HUES6 (cell line): ENCODE data around the gene CLASP2.
A peak's percentile ranks its signal among the peaks of the same experiment; 100 is the strongest.

Source experiments
- H3K27ac ChIP-seq: 2 replicates; pipeline ENCODE4 v1.7.0; 2013; ENCODE audit warnings: low read depth, mild to moderate bottlenecking, low read length, inconsistent platforms
- H3K27me3 ChIP-seq: 2 replicates; pipeline ENCODE4 v1.6.1; 2013; ENCODE audit warnings: low read length; ENCODE audit not compliant: control insufficient read depth, insufficient read depth
- H3K36me3 ChIP-seq: 2 replicates; pipeline ENCODE4 v1.6.1; 2013; ENCODE audit warnings: low read length; ENCODE audit not compliant: control insufficient read depth, insufficient read depth
- H3K4me1 ChIP-seq: 2 replicates; pipeline ENCODE4 v1.6.1; 2013; ENCODE audit warnings: low read length; ENCODE audit not compliant: control insufficient read depth, insufficient read depth
- H3K4me3 ChIP-seq: 2 replicates; pipeline ENCODE4 v1.5.1; 2013; ENCODE audit warnings: low read depth, low read length
- H3K9ac ChIP-seq: one replicate; pipeline ENCODE4 v1.6.1; 2013; ENCODE audit warnings: mild to moderate bottlenecking, low read length
- H3K9me3 ChIP-seq: 2 replicates; pipeline ENCODE4 v1.6.1; 2013; ENCODE audit warnings: low read depth, low read length; ENCODE audit not compliant: control insufficient read depth, insufficient read depth

CLASP2 gene

DNA sequence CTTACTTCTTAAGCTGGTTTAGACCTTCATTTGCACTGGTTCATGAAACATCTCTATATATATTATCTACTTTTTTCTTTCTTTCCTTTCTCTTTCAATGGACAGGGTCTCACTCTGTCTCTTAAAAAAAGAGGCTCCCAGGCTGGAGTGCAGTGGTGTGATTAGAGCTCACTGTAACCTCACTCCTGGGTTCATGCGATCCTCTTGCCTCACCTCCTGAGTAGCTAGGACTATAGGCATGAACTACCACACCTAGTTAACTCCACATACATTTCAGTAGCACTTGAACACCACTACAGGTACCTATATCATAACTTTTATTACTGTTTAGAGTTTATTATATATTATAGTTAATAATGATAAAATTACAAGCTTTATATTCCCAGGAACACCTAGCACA lies 160.8 kb downstream of the CLASP2 start:
- no peaks in the 10 kb centered on the region for H3K9me3 ChIP-seq
- H3K36me3 ChIP-seq, result peaks cover 20% of the 10 kb centered on the region
- no peak overlapping the region for H3K27ac ChIP-seq
- H3K27me3 ChIP-seq, result no peaks in the 10 kb centered on the region
- H3K4me3 ChIP-seq, result no peak overlapping the region
- H3K4me1 ChIP-seq, result peaks cover 24% of the 10 kb centered on the region
- H3K9ac ChIP-seq, result no peak overlapping the region

DNA sequence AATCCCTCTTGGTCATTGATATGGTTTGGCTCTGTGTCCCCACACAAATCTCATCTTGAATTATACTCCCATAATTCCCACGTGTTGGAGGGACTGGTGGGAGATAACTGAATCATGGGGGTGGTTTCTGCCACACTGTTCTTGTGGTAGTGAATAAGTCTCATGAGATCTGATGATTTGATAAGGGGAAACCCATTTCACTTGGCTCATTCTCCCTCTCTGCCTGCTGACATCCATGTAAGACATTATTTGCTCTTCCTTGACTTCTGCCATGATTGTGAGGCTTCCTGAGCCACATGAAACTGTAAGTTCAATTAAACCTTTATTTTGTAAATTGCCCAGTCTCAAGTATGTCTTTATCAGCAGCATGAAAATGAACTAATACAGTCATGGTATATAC lies 171.0 kb downstream of the CLASP2 start:
- Histone ChIP-seq H3K36me3 (peaks cover 63% of the 10 kb centered on the region), H3K27ac (no peak overlapping the region), H3K4me3 (no peak overlapping the region)

DNA sequence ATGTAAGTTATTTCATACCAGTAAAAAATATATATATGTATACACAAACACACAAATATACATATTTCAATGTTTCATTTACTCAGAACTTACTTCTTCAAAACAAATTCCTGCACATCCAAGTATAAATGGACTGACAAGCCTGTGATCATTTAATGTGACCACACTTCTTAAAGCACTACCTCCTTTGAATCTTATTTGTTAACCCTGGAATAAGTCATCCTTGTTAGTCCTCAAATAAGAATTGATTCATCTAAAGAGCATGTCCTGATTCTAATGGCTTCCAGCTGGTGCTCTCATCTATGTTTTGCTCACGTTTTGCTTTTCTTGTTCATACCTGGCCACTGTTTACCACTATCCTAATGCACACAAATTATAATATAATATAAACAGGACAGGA lies 173.9 kb downstream of the CLASP2 start:
- Histone ChIP-seq H3K9ac (no peak overlapping the region), H3K27me3 (no peaks in the 10 kb centered on the region), H3K27ac (no peak overlapping the region), H3K36me3 (peaks cover 57% of the 10 kb centered on the region), H3K4me3 (no peak overlapping the region), H3K9me3 (peaks cover 5% of the 10 kb centered on the region; the same call in 1 of the 2 replicates), H3K4me1 (no peaks in the 10 kb centered on the region)

More for the DNA sequence above, 171.0 kb downstream of the CLASP2 start:
- Histone ChIP-seq H3K27me3 (no peaks in the 10 kb centered on the region), H3K9ac (no peak overlapping the region), H3K4me1 (no peaks in the 10 kb centered on the region), H3K9me3 (peaks cover 5% of the 10 kb centered on the region; the same call in 1 of the 2 replicates)

DNA sequence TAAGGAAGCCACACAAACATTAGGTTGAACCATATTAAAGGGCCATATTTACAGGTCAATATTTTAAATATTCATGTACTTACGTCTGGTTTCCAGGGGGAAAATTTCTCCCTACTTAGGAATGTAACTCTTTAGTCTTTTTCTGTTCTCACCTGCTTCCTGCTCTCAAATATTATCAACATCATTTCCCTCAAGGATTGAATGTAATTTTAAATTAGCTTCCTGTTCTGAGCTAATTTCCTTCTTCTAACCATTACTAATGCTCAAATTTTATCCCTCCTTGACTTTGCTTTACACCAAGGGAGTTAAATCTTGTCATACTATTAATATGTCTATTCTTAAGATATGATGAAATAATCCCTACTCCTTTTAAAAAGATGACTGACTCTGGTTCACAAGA lies 174.5 kb downstream of the CLASP2 start:
- Histone ChIP-seq H3K27me3 (no peaks in the 10 kb centered on the region), H3K4me3 (no peak overlapping the region), H3K27ac (no peak overlapping the region), H3K9ac (no peak overlapping the region), H3K4me1 (no peaks in the 10 kb centered on the region), H3K9me3 (peaks cover 5% of the 10 kb centered on the region; the same call in 1 of the 2 replicates), H3K36me3 (peaks cover 56% of the 10 kb centered on the region)

DNA sequence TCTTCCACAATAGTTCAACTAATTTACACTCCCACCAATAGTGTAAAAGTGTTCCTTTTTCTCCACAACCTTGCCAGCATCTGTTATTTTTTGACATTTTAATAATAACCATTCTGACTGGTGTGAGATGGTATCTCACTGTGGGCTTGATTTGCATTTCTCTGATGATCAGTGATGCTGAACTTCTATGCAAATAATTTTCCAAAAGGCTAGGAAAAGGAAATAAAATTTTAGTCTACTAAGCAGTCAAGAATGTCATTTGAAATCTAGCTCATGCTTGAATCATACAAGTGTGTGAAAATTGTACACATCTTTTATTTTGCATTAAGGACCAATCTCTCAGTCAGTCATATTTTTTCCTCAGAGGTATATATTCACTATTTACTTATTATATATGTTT lies 176.1 kb downstream of the CLASP2 start:
- no peak overlapping the region for H3K4me3 ChIP-seq
- peaks cover 62% of the 10 kb centered on the region for H3K36me3 ChIP-seq
- H3K4me1 ChIP-seq, result no peaks in the 10 kb centered on the region
- no peaks in the 10 kb centered on the region for H3K27me3 ChIP-seq
- H3K9me3 ChIP-seq, result no peaks in the 10 kb centered on the region
- no peak overlapping the region for H3K27ac ChIP-seq
- no peak overlapping the region for H3K9ac ChIP-seq

DNA sequence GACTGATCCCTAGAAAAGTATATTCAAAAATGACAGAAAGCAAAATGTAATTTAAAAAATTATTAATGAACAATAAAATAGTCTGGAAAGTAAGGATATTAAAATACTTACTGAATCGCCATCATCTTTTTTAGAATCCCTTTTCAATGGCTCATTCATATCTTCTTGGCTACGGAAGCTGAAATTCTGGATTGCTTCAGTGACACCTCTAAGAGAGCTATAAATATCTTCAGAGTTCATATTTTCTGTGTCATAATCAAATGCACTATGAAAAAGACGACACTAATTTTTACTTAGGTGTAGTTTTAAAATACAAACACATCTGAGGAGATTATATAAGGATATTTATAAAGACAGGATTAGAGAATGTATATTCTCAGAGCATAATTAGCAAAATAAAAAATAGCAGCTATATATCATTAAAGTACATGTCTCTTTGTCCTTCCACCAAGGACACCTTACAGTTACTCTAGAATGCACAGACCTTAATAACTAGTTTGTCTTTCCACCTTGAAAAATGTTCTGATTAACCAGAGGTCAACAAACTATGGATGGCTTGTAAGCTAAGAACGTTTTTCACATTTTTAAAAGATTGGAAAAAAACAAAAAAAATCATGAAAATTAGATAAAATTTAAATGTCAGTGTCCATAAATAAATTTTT lies 179.2 kb downstream of the CLASP2 start:
- peaks cover 69% of the 10 kb centered on the region for H3K36me3 ChIP-seq
- no peak overlapping the region for H3K9ac ChIP-seq
- H3K9me3 ChIP-seq, result no peaks in the 10 kb centered on the region
- no peaks in the 10 kb centered on the region for H3K27me3 ChIP-seq
- no peaks in the 10 kb centered on the region for H3K4me1 ChIP-seq
- no peak overlapping the region for H3K4me3 ChIP-seq
- no peak overlapping the region for H3K27ac ChIP-seq

DNA sequence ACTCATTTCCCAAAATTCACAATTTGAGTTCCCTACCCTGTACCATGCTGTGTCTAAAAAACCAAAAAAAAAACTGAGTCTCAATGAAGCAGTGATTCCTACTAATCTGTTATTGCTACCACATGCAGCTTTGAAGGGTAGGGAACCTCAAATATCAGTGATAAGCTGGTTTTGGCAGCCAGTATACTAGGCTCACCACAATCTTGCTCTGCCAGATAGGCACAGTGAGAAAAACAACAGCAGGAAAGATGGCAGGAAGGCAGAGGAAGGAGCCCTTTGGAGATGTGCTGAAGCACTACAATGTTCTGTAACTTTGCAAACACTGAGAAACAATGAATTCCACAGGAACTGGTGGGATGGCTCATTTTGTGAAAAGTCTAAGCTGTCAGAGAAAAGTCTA lies 180.9 kb downstream of the CLASP2 start:
- Histone ChIP-seq H3K27me3 (no peaks in the 10 kb centered on the region), H3K27ac (no peak overlapping the region), H3K36me3 (peaks cover 65% of the 10 kb centered on the region), H3K9me3 (no peaks in the 10 kb centered on the region), H3K4me3 (no peak overlapping the region), H3K9ac (no peak overlapping the region), H3K4me1 (no peaks in the 10 kb centered on the region)

DNA sequence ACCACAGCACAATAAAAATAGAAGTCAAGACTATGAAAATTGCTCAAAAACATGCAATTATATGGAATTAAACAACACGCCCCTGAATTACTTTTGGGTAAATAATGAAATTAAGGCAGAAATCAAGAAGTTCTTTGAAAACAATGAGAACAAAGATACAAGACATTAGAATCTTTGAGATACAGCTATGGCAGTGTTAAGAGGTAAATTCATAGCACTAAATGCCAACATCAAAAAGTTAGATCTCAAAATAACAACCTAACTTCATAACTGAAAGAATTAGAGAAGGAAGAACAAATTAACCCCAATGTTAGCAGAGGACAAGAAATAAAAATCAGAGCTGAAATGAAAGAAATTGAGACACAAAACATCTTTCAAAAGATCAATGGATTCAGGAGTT lies 191.3 kb downstream of the CLASP2 start:
- H3K36me3 ChIP-seq, result peaks cover 56% of the 10 kb centered on the region
- no peak overlapping the region for H3K27ac ChIP-seq
- no peak overlapping the region for H3K4me3 ChIP-seq
- H3K9me3 ChIP-seq, result peaks cover 34% of the 10 kb centered on the region
- no peak overlapping the region for H3K9ac ChIP-seq
- H3K4me1 ChIP-seq, result no peaks in the 10 kb centered on the region
- H3K27me3 ChIP-seq, result no peaks in the 10 kb centered on the region

DNA sequence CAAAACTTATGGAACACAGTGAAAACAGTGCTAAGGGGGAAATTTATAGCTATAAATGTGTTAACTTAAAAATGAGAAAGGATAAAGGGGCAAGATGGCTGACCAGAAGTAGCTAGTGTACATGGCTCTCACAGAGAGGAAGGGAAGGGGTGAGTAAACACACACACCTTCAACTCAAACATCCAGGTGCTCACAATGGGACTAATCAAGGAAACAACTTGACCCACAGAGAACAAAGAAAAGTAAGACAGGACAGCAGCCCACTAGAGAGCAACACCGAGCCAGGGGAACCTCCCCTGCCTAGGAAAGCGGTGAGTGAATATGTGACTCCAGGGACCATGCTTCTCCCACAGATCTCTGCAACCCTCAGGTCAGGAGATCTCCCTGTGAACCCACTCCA lies 192.8 kb downstream of the CLASP2 start:
- Histone ChIP-seq H3K9ac (no peak overlapping the region), H3K4me3 (no peak overlapping the region), H3K9me3 (peaks cover 34% of the 10 kb centered on the region), H3K4me1 (no peaks in the 10 kb centered on the region), H3K27me3 (no peaks in the 10 kb centered on the region), H3K27ac (no peak overlapping the region), H3K36me3 (peaks cover 42% of the 10 kb centered on the region)

DNA sequence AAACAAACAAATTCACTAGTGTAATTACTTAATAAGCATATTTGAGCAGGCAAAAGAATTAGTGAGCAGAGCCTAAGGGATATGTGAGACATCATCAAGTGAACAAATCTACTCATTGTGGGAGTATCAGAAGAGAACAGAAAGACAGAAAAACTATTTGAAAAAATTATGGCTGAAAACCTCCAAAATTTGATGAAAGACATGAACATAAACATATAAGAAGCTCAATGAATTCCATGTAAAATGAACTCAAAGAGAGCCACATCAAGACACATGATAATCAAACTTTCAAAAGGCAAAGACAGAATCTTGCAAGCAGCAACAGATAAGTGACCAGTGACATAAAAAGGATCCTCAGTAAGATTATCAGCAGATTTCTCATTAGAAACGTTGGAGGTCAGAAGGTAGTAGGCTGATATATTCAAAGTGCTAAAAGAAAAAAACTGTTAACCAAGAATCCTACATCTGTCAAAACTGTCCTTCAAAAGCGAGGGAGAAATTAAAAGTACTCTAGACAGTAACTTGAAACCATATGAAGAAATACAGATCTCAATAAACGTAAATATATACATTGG lies 194.9 kb downstream of the CLASP2 start:
- Histone ChIP-seq H3K27me3 (no peaks in the 10 kb centered on the region), H3K27ac (no peak overlapping the region), H3K4me3 (no peak overlapping the region), H3K9me3 (peaks cover 29% of the 10 kb centered on the region), H3K9ac (no peak overlapping the region), H3K36me3 (peaks cover 35% of the 10 kb centered on the region), H3K4me1 (no peaks in the 10 kb centered on the region)

DNA sequence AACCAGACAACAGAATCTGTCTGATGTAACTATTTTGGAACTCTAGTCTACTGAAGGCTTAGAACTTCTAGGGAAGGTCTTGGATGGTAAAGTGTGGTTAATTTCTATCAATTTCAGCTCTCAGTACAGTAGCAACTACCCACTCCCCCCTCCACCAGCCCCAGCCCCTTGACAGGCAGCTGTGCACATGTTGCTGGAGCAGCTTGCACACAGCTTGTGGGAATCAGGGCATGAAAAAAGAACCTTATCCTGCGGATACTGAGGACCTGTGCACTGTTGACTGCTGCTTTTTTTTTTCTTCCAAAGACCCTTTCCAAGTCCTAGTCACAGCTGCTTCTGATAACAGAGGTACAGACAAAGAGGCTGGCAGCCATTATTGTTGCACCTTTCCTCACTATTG lies 196.3 kb downstream of the CLASP2 start:
- no peaks in the 10 kb centered on the region for H3K27me3 ChIP-seq
- no peaks in the 10 kb centered on the region for H3K4me1 ChIP-seq
- H3K27ac ChIP-seq, result 0 out of 2 replicates have a peak overlapping the region, but pooled peaks have one; percentile 26
- H3K9me3 ChIP-seq, result peaks cover 18% of the 10 kb centered on the region
- no peak overlapping the region for H3K9ac ChIP-seq
- H3K36me3 ChIP-seq, result peaks cover 35% of the 10 kb centered on the region
- no peak overlapping the region for H3K4me3 ChIP-seq
